ENCODE measurements around the gene MMP11.
A peak's percentile ranks its signal among the peaks of the same experiment; 100 is the strongest.

Gene MMP11

DNA sequence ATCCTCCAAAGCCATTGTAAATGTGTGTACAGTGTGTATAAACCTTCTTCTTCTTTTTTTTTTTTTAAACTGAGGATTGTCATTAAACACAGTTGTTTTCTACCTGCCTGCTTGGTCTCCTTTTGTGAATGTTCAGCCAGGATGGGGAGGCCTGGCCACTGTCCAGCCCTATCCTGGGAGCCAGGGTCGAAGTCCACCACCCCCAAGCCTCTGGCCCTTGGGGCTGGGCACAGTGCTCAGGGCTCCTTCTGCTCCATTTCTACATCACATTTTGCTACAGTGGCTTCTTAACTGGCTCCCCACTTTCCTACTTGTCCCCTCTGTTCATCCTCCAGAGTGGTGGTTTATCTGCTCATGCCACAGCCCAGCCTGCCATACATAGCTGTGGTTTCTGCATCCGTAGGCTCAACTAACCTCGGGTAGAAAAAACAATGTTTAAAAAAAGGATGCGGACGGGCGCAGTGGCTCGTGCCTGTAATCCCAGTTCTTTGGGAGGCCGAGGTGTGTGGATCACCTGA lies 11.6 kb downstream of the MMP11 start:
- Histone ChIP-seq H3K27me3 (ENCODE audit: control insufficient read depth, insufficient read depth, low read length) (no peaks in the 10 kb centered on the region), H3K36me3 (ENCODE audit: control insufficient read depth, insufficient read depth, low read length) (peaks cover 3% of the 10 kb centered on the region), H3K4me1 (ENCODE audit: control insufficient read depth, insufficient read depth, low read length) (peaks cover 2% of the 10 kb centered on the region), H3K9me3 (ENCODE audit: control insufficient read depth, insufficient read depth, low read length) (no peaks in the 10 kb centered on the region), H3K9ac (ENCODE audit: low read depth, low read length) (no peak overlapping the region), H3K4me3 (ENCODE audit: low read depth, low read length) (no peak overlapping the region)

- H3K36me3 ChIP-seq (ENCODE audit: control insufficient read depth, insufficient read depth, low read length), result peaks cover 4% of the 10 kb centered on the region
- H3K27me3 ChIP-seq (ENCODE audit: control insufficient read depth, insufficient read depth, low read length), result no peaks in the 10 kb centered on the region
- H3K4me3 ChIP-seq (ENCODE audit: low read depth, low read length), result peak overlapping the region; percentile 54
- peaks cover 7% of the 10 kb centered on the region for H3K4me1 ChIP-seq (ENCODE audit: control insufficient read depth, insufficient read depth, low read length)
- no peaks in the 10 kb centered on the region for H3K9me3 ChIP-seq (ENCODE audit: control insufficient read depth, insufficient read depth, low read length)
- peak overlapping the region; percentile 62 for H3K9ac ChIP-seq (ENCODE audit: low read depth, low read length)
These were observed 13.6 kb downstream of the MMP11 start for GRCh38 chr22:23786261-23786710.

DNA sequence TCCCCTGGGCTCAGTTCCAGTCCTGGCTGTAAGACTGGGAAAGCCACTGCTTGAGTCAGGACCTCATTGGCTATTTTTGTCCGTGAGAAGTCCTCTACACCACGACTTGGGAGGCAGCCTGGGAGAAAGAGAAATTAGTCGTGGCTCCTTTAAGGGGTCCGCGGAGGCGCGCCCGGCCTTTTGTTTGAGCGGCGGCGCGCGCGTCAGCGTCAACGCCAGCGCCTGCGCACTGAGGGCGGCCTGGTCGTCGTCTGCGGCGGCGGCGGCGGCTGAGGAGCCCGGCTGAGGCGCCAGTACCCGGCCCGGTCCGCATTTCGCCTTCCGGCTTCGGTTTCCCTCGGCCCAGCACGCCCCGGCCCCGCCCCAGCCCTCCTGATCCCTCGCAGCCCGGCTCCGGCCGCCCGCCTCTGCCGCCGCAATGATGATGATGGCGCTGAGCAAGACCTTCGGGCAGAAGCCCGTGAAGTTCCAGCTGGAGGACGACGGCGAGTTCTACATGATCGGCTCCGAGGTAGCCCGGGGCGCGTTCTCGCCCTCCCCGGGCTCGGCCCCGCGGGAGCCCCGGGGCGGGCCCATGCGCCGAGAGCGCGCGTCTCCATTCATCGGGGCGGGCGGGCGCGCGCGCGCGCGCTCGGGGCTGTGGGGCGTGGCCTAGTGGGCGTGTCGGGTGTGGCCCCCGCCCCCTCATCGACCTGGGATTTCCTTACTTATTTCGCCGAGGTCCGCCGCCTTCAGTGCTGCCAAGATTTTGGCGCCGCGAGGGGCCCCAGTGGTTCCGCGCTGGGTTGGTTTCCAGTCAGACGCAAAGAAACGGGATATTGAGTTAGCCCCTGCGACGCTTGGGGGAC lies 14.3 kb downstream of the MMP11 start, which contains the start of gene SMARCB1:
Gene SMARCB1, plus strand, starts transcription at position 215 of the 848 bp plus-strand sequence. Its CDS starts 204 bp downstream, at position 419.
- Histone ChIP-seq H3K4me1 (ENCODE audit: control insufficient read depth, insufficient read depth, low read length) (peaks cover 7% of the 10 kb centered on the region), H3K4me3 (ENCODE audit: low read depth, low read length) (peak within 1 kb of the TSS; percentile 92)

GRCh38 chr22:23787600-23787896 lies 14.9 kb downstream of the MMP11 start:
- no peaks in the 10 kb centered on the region for H3K9me3 ChIP-seq (ENCODE audit: control insufficient read depth, insufficient read depth, low read length)
- no peaks in the 10 kb centered on the region for H3K27me3 ChIP-seq (ENCODE audit: control insufficient read depth, insufficient read depth, low read length)
- H3K4me3 ChIP-seq (ENCODE audit: low read depth, low read length), result peak overlapping the region; percentile 92
- H3K9ac ChIP-seq (ENCODE audit: low read depth, low read length), result peak overlapping the region; percentile 79
- H3K4me1 ChIP-seq (ENCODE audit: control insufficient read depth, insufficient read depth, low read length), result peaks cover 7% of the 10 kb centered on the region
- peaks cover 11% of the 10 kb centered on the region for H3K36me3 ChIP-seq (ENCODE audit: control insufficient read depth, insufficient read depth, low read length)

More for the DNA sequence above, 14.3 kb downstream of the MMP11 start, which contains the start of gene SMARCB1:
- Histone ChIP-seq H3K36me3 (ENCODE audit: control insufficient read depth, insufficient read depth, low read length) (peaks cover 8% of the 10 kb centered on the region), H3K27me3 (ENCODE audit: control insufficient read depth, insufficient read depth, low read length) (no peaks in the 10 kb centered on the region), H3K9me3 (ENCODE audit: control insufficient read depth, insufficient read depth, low read length) (no peaks in the 10 kb centered on the region), H3K9ac (ENCODE audit: low read depth, low read length) (peak within 1 kb of the TSS; percentile 95)

GRCh38 chr22:23787910-23788309 lies 15.3 kb downstream of the MMP11 start:
- Histone ChIP-seq H3K4me1 (ENCODE audit: control insufficient read depth, insufficient read depth, low read length) (peaks cover 7% of the 10 kb centered on the region), H3K27me3 (ENCODE audit: control insufficient read depth, insufficient read depth, low read length) (no peaks in the 10 kb centered on the region), H3K36me3 (ENCODE audit: control insufficient read depth, insufficient read depth, low read length) (peaks cover 9% of the 10 kb centered on the region), H3K9me3 (ENCODE audit: control insufficient read depth, insufficient read depth, low read length) (no peaks in the 10 kb centered on the region), H3K9ac (ENCODE audit: low read depth, low read length) (peak overlapping the region; percentile 79), H3K4me3 (ENCODE audit: low read depth, low read length) (peak overlapping the region; percentile 92)

- H3K9me3 ChIP-seq (ENCODE audit: control insufficient read depth, insufficient read depth, low read length), result no peaks in the 10 kb centered on the region
- H3K4me1 ChIP-seq (ENCODE audit: control insufficient read depth, insufficient read depth, low read length), result peaks cover 7% of the 10 kb centered on the region
- H3K9ac ChIP-seq (ENCODE audit: low read depth, low read length), result no peak overlapping the region
- peaks cover 12% of the 10 kb centered on the region for H3K36me3 ChIP-seq (ENCODE audit: control insufficient read depth, insufficient read depth, low read length)
- no peak overlapping the region for H3K4me3 ChIP-seq (ENCODE audit: low read depth, low read length)
- H3K27me3 ChIP-seq (ENCODE audit: control insufficient read depth, insufficient read depth, low read length), result no peaks in the 10 kb centered on the region
These were observed 16.5 kb downstream of the MMP11 start for GRCh38 chr22:23789121-23789520.

DNA sequence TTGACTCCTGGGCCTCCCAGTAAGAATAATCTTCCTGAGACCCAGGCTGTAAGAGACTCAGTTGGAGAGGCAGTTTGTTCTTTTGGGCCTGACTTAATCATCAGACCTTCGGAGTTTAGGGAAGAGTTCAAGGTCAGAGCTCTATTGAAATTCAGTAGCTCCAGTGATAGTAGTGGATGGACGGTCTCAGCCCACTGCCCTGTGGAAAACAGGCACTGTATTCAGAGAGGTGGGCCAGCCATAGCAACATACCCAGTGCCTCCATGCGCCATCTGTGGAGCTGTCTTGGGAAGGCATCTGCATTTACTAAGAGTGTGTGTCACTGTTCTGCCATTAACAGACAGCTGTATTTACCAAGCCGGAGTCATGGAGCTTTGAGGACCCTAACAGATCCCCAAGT lies 17.0 kb downstream of the MMP11 start:
- peaks cover 12% of the 10 kb centered on the region for H3K36me3 ChIP-seq (ENCODE audit: control insufficient read depth, insufficient read depth, low read length)

GRCh38 chr22:23790819-23791737 lies 18.4 kb downstream of the MMP11 start:
- Histone ChIP-seq H3K4me1 (ENCODE audit: control insufficient read depth, insufficient read depth, low read length) (peaks cover 7% of the 10 kb centered on the region), H3K9me3 (ENCODE audit: control insufficient read depth, insufficient read depth, low read length) (no peaks in the 10 kb centered on the region), H3K27me3 (ENCODE audit: control insufficient read depth, insufficient read depth, low read length) (no peaks in the 10 kb centered on the region), H3K9ac (ENCODE audit: low read depth, low read length) (no peak overlapping the region), H3K36me3 (ENCODE audit: control insufficient read depth, insufficient read depth, low read length) (peaks cover 12% of the 10 kb centered on the region), H3K4me3 (ENCODE audit: low read depth, low read length) (no peak overlapping the region)

More for the DNA sequence above, 17.0 kb downstream of the MMP11 start:
- peaks cover 7% of the 10 kb centered on the region for H3K4me1 ChIP-seq (ENCODE audit: control insufficient read depth, insufficient read depth, low read length)
- H3K27me3 ChIP-seq (ENCODE audit: control insufficient read depth, insufficient read depth, low read length), result no peaks in the 10 kb centered on the region
- no peaks in the 10 kb centered on the region for H3K9me3 ChIP-seq (ENCODE audit: control insufficient read depth, insufficient read depth, low read length)
- no peak overlapping the region for H3K4me3 ChIP-seq (ENCODE audit: low read depth, low read length)
- H3K9ac ChIP-seq (ENCODE audit: low read depth, low read length), result no peak overlapping the region

- H3K9me3 ChIP-seq (ENCODE audit: control insufficient read depth, insufficient read depth, low read length), result no peaks in the 10 kb centered on the region
- peaks cover 7% of the 10 kb centered on the region for H3K4me1 ChIP-seq (ENCODE audit: control insufficient read depth, insufficient read depth, low read length)
- H3K36me3 ChIP-seq (ENCODE audit: control insufficient read depth, insufficient read depth, low read length), result peaks cover 16% of the 10 kb centered on the region
- H3K27me3 ChIP-seq (ENCODE audit: control insufficient read depth, insufficient read depth, low read length), result no peaks in the 10 kb centered on the region
- no peak overlapping the region for H3K9ac ChIP-seq (ENCODE audit: low read depth, low read length)
- no peak overlapping the region for H3K4me3 ChIP-seq (ENCODE audit: low read depth, low read length)
These were observed 19.3 kb downstream of the MMP11 start for GRCh38 chr22:23791738-23792645.

- H3K9me3 ChIP-seq (ENCODE audit: control insufficient read depth, insufficient read depth, low read length), result no peaks in the 10 kb centered on the region
- H3K4me3 ChIP-seq (ENCODE audit: low read depth, low read length), result no peak overlapping the region
- H3K9ac ChIP-seq (ENCODE audit: low read depth, low read length), result no peak overlapping the region
- peaks cover 20% of the 10 kb centered on the region for H3K36me3 ChIP-seq (ENCODE audit: control insufficient read depth, insufficient read depth, low read length)
- peaks cover 7% of the 10 kb centered on the region for H3K4me1 ChIP-seq (ENCODE audit: control insufficient read depth, insufficient read depth, low read length)
- no peaks in the 10 kb centered on the region for H3K27me3 ChIP-seq (ENCODE audit: control insufficient read depth, insufficient read depth, low read length)
These were observed 20.7 kb downstream of the MMP11 start for GRCh38 chr22:23793326-23793725.

- no peaks in the 10 kb centered on the region for H3K9me3 ChIP-seq (ENCODE audit: control insufficient read depth, insufficient read depth, low read length)
- no peak overlapping the region for H3K9ac ChIP-seq (ENCODE audit: low read depth, low read length)
- no peaks in the 10 kb centered on the region for H3K4me1 ChIP-seq (ENCODE audit: control insufficient read depth, insufficient read depth, low read length)
- H3K27me3 ChIP-seq (ENCODE audit: control insufficient read depth, insufficient read depth, low read length), result no peaks in the 10 kb centered on the region
- no peak overlapping the region for H3K4me3 ChIP-seq (ENCODE audit: low read depth, low read length)
- peaks cover 33% of the 10 kb centered on the region for H3K36me3 ChIP-seq (ENCODE audit: control insufficient read depth, insufficient read depth, low read length)
These were observed 23.8 kb downstream of the MMP11 start for GRCh38 chr22:23796461-23796860.

All from iPS-15b (cell line).